ENCODE results near the gene SLF2. TPM values are rescaled to one million over a fixed set of nuclear protein-coding genes. Genes with fewer than 3 reads are reported as not detected.

Gene SLF2
- total and polyA plus RNA-seq, 2 of the 13 experiments (the other 11 are each of a cell fraction or from before 2014, with no cell fraction given), result 12.2 to 48.1 TPM

GRCh38 chr10:101008823-101009423, 96.2 kb downstream of the SLF2 start:
- 64% methylated on average over 3 of the region's 6 CpGs for WGBS (ENCODE audit: low lambda C conversion rate)
- peaks cover 10 to 25% of the 10 kb centered on the region in 2 experiments; a peak in 4 of 5 replicates for H3K36me3 ChIP-seq (replicated peaks in 1 of 2; ENCODE audit: control insufficient read depth in 1 of 2, insufficient read depth in 2 of 2, low read length in 2 of 2)
- no peaks in the 10 kb centered on the region for H4K20me1 ChIP-seq (ENCODE audit: insufficient read depth, low read length)
- BruUV-seq (replicated peaks), result no TSS peak
- intact Hi-C loops (cut with micrococcal nuclease; ENCODE audit: unreplicated experiment), result no loop called here
- DNase-seq (ENCODE audit: low spot score) (peak; percentile 94), ATAC-seq (peak; percentile 56), FAIRE-seq (peak; percentile 90)
- peak overlapping the region; percentile 43 for H3K9ac ChIP-seq (ENCODE audit: insufficient read depth, low read depth, low read length)
- peak overlapping the region; percentile 73 for H3K27ac ChIP-seq (ENCODE audit: extremely low read length, insufficient read depth, low read length)
- H3K4me1 ChIP-seq (ENCODE audit: insufficient read depth, low read length), result peaks cover 69% of the 10 kb centered on the region
- POLR2A ChIA-PET, result interaction anchor here (0.8 to 7.1 kb wide), 3 partner anchors 9 to 24 kb away, joined by 3 to 124 read pairs (median 3); partner anchors contain the start of genes LZTS2, MRPL43 and TWNK
- H3K79me2 ChIP-seq (ENCODE audit: insufficient read depth, low read length), result no peaks in the 10 kb centered on the region
- CTCF ChIA-PET (ENCODE audit: low intra/inter-chr PET ratio, low total read pairs), result no interaction called here
- peak overlapping the region in 1 of 3 experiments; percentile 49; a peak in 1 of 6 replicates for H3K4me3 ChIP-seq (replicated peaks in 1 of 3; ENCODE audit: insufficient read depth in 1 of 3, low read depth in 2 of 3, low read length in 3 of 3)
- H3K4me2 ChIP-seq (ENCODE audit: low read depth, low read length), result peak overlapping the region; percentile 61
- no peaks in the 10 kb centered on the region for H3K27me3 ChIP-seq (ENCODE audit: control insufficient read depth in 1 of 2, insufficient read depth in 2 of 2, low read length in 2 of 2)
- H3K9me3 ChIP-seq (ENCODE audit: low read length), result no peaks in the 10 kb centered on the region
- in situ Hi-C loops (cut with HindIII; ENCODE audit: extremely low pct_ligation_motif_present, low pct_unique_long_range_greater_than_20kb), result no loop called here
- H2AFZ ChIP-seq (ENCODE audit: low read length), result no peak overlapping the region
- TF ChIP-seq GATA4 (IDR thresholded peaks at IDR 0.05; ENCODE audit: borderline replicate concordance, low read depth) (no peak), NFYB (CRISPR knock-in tag; IDR thresholded peaks at IDR 0.05) (no peak), POLR2G (IDR thresholded peaks at IDR 0.05; ENCODE audit: low read depth, low read length) (no peak), ZNF687 (CRISPR knock-in tag; IDR thresholded peaks at IDR 0.05) (peak; percentile 80), SIX1 (CRISPR knock-in tag; IDR thresholded peaks at IDR 0.05; ENCODE audit: borderline replicate concordance) (no peak), ETS1 (CRISPR knock-in tag; IDR thresholded peaks at IDR 0.05) (no peak), SAFB2 (CRISPR knock-in tag; IDR thresholded peaks at IDR 0.05; ENCODE audit: borderline replicate concordance, low read depth) (no peak), ARNT2 (CRISPR knock-in tag; IDR thresholded peaks at IDR 0.05; ENCODE audit: low read depth) (no peak), MBNL3 (CRISPR knock-in tag; conservative IDR thresholded peaks at IDR 0.05) (no peak), POLR2AphosphoS5 (IDR thresholded peaks at IDR 0.05; ENCODE audit: low read depth, low read length) (no peak), AKAP8 (CRISPR knock-in tag; IDR thresholded peaks at IDR 0.05) (no peak), DRAP1 (CRISPR knock-in tag; IDR thresholded peaks at IDR 0.05) (no peak), RFXAP (CRISPR knock-in tag; IDR thresholded peaks at IDR 0.05; ENCODE audit: borderline replicate concordance) (peak; percentile 73; the same call in 1 of the 2 replicates), TRIM24 (CRISPR knock-in tag; IDR thresholded peaks at IDR 0.05) (no peak), HDAC2 (CRISPR knock-in tag; IDR thresholded peaks at IDR 0.05) (no peak; the same call in 1 of the 2 replicates), RARG (CRISPR knock-in tag; IDR thresholded peaks at IDR 0.05; ENCODE audit: low read depth) (no peak), HNRNPL (IDR thresholded peaks at IDR 0.05; ENCODE audit: low read depth, low read length) (peak; percentile 58; the same call in 1 of the 2 replicates), ZFAT (CRISPR knock-in tag; conservative IDR thresholded peaks at IDR 0.05) (no peak), ZFX (CRISPR knock-in tag; IDR thresholded peaks at IDR 0.05; ENCODE audit: low read depth) (peak; percentile 36; the same call in 1 of the 2 replicates), MYC (CRISPR knock-in tag; IDR thresholded peaks at IDR 0.05; ENCODE audit: borderline replicate concordance) (peak; percentile 64), ARNTL (CRISPR knock-in tag; IDR thresholded peaks at IDR 0.05) (no peak)

All from HepG2 (cell line).